Endothelial cell of umbilical vein (primary cell): ENCODE data around the gene SLC17A9. TPM values are rescaled to one million over a fixed set of nuclear protein-coding genes. Genes with fewer than 3 reads are reported as not detected.

Source experiments
- BruUV-seq: library from RNA; stranded (reverse); fragments of 400-500 nt; replicated peaks from 2 replicates; lab custom pipeline; 2021; lab: Mats Ljungman, UMichigan
- CTCF ChIA-PET: fragments of 300-600, 350-600 bp; sonication (Branson Sonifier 250); formaldehyde crosslinking; loops from one replicate; lab custom pipeline; 2021; ENCODE audit warnings: antibody characterized with exemption, inconsistent platforms; lab: Charles Lee
- POLR2A ChIA-PET: fragments of 300-600, 350-600 bp; sonication (Branson Sonifier 250); formaldehyde crosslinking; loops from one replicate; lab custom pipeline; 2021; ENCODE audit warnings: antibody characterized with exemption, inconsistent platforms; lab: Charles Lee
- DNase-seq: peaks from one replicate; pipeline ENCODE4 v3.0.0-alpha.2; 2011; ENCODE audit warnings: low read depth, low spot score
- FAIRE-seq: peaks from 2 replicates; lab custom pipeline; 2011; peaks lifted over from hg19 to GRCh38; lab: Jason Lieb, UNC
- H2AFZ ChIP-seq: 2 replicates; pipeline ENCODE4 v1.6.0; 2012; ENCODE audit warnings: low read depth, low read length, control low read depth, inconsistent platforms
- H3K27ac ChIP-seq: 2 replicates; pipeline ENCODE4 v1.5.1; 2011; ENCODE audit warnings: low read depth, mild to moderate bottlenecking, control low read depth, low read length, moderate library complexity; ENCODE audit not compliant: insufficient read depth
- H3K27me3 ChIP-seq, 2 experiments: 2 replicates each; pipeline versions ENCODE4 v1.6.0 to v1.6.1; 2011; ENCODE audit warnings: low read length in 2 of 2, mixed read lengths in 1 of 2; ENCODE audit not compliant: control insufficient read depth in 2 of 2, insufficient read depth in 2 of 2
- H3K36me3 ChIP-seq, 2 experiments: 2 replicates in 1 of 2; 3 replicates in 1 of 2; pipeline ENCODE4 v1.5.1; 2011; ENCODE audit warnings: low read length in 2 of 2, mild to moderate bottlenecking in 1 of 2, moderate library complexity in 1 of 2; ENCODE audit not compliant: control insufficient read depth in 2 of 2, insufficient read depth in 2 of 2; ENCODE audit errors: extremely low read depth in 1 of 2
- H3K4me1 ChIP-seq: 3 replicates; pipeline ENCODE4 v1.5.1; 2011; ENCODE audit warnings: mild to moderate bottlenecking, low read length; ENCODE audit not compliant: control insufficient read depth, insufficient read depth; ENCODE audit errors: extremely low read depth
- H3K4me2 ChIP-seq: 2 replicates; pipeline ENCODE4 v1.6.1; 2011; ENCODE audit warnings: low read length, control low read depth, mixed read lengths; ENCODE audit not compliant: insufficient read depth
- H3K4me3 ChIP-seq, 3 experiments: fragments of 200-600 bp in 1 of 3; sonication (generic), shearing (Covaris generic) in 1 of 3; replicated peaks in 1 of 3; 2 replicates each; pipeline ENCODE4 v1.5.1; 2011 to 2016; ENCODE audit warnings: control low read depth in 3 of 3, low read length in 3 of 3, mild to moderate bottlenecking in 2 of 3, inconsistent platforms in 1 of 3, low read depth in 1 of 3, moderate library complexity in 1 of 3; ENCODE audit not compliant: insufficient read depth in 1 of 3
- H3K79me2 ChIP-seq: 2 replicates; pipeline ENCODE4 v1.6.0; 2012; ENCODE audit warnings: low read length, inconsistent platforms; ENCODE audit not compliant: control insufficient read depth, insufficient read depth
- H3K9ac ChIP-seq: replicated peaks from 2 replicates; pipeline ENCODE3; 2011; ENCODE audit warnings: low read length, control low read depth; ENCODE audit not compliant: insufficient read depth; ENCODE audit errors: extremely low read depth
- H3K9me1 ChIP-seq: replicated peaks from 3 replicates; pipeline ENCODE4 v1.6.0; 2011; ENCODE audit warnings: mild to moderate bottlenecking, low read length; ENCODE audit not compliant: control insufficient read depth, insufficient read depth; ENCODE audit errors: extremely low read depth
- H3K9me3 ChIP-seq: replicated peaks from 2 replicates; pipeline ENCODE4 v1.5.1; 2012; ENCODE audit warnings: low read length, inconsistent platforms; ENCODE audit not compliant: control insufficient read depth, insufficient read depth
- H4K20me1 ChIP-seq: replicated peaks from 2 replicates; pipeline ENCODE3; 2011; ENCODE audit warnings: mild to moderate bottlenecking, low read length; ENCODE audit not compliant: control insufficient read depth, insufficient read depth; ENCODE audit errors: extremely low read depth
- EZH2 ChIP-seq: IDR thresholded peaks from 2 replicates; pipeline ENCODE4 v1.6.1; 2012; ENCODE audit warnings: borderline replicate concordance, low read depth, mild to moderate bottlenecking, moderate library complexity, low read length, inconsistent platforms; ENCODE audit not compliant: severe bottlenecking
- GATA2 ChIP-seq: IDR thresholded peaks from 2 replicates; pipeline ENCODE4 v1.7.0; 2011; ENCODE audit warnings: low read depth, mild to moderate bottlenecking, moderate library complexity, mixed read lengths, low read length; ENCODE audit not compliant: insufficient read length, insufficient read depth
- JUN ChIP-seq: IDR thresholded peaks from 2 replicates; pipeline ENCODE4 v1.6.1; 2011; ENCODE audit warnings: borderline replicate concordance, low read depth; ENCODE audit not compliant: insufficient read length, insufficient read depth
- MYC ChIP-seq: IDR thresholded peaks from one replicate; pipeline ENCODE4 v1.6.1; 2011; ENCODE audit warnings: mild to moderate bottlenecking, low read depth, low read length
- POLR2A ChIP-seq: IDR thresholded peaks from 2 replicates; pipeline ENCODE4 v1.6.1; 2012; ENCODE audit warnings: low read depth, mild to moderate bottlenecking, control low read depth, low read length
- POLR2AphosphoS5 ChIP-seq: IDR thresholded peaks from 2 replicates; pipeline ENCODE4 v1.6.1; 2012; ENCODE audit warnings: low read depth, mild to moderate bottlenecking, control low read depth, low read length, moderate library complexity; ENCODE audit not compliant: insufficient read depth
- dilution Hi-C: fragments of 300-500 bp; cut with MboI; formaldehyde crosslinking; loops from one replicate; pipeline ENCODE4 v1.15.0; 2019; ENCODE audit warnings: low sequenced_read_pairs; ENCODE audit not compliant: extremely low pct_ligation_motif_present
- intact Hi-C: fragments of 100-400 bp; cut with micrococcal nuclease; formaldehyde crosslinking; loops from one replicate; pipeline ENCODE4 v1.10.0; 2022
- polyA plus RNA-seq, 4 experiments: library from polyadenylated mRNA; depleted of rRNA in 3 of 4; stranded (reverse) in 3 of 4; unstranded in 1 of 4; fragments of >200 nt; gene quantifications; 2 replicates each; pipeline versions ENCODE4 v1.2.1 to v1.2.3, GENCODE V29; 2011 to 2012; ENCODE audit warnings: missing spikeins in 1 of 4
- total RNA-seq: library from RNA; stranded (reverse); gene quantifications from 2 replicates; pipeline ENCODE4 v1.2.3, GENCODE V29; 2021
- TF ChIP-seq, protein P1 (sequence below), 2 donors: IDR thresholded peaks; 1 replicate in 1 of 2; 2 replicates in 1 of 2; pipeline ENCODE4 v1.5.1; 2011; ENCODE audit warnings: low read length in 2 of 2, mild to moderate bottlenecking in 2 of 2, moderate library complexity in 2 of 2, control low read depth in 1 of 2, inconsistent platforms in 1 of 2, low read depth in 1 of 2; ENCODE audit not compliant: insufficient read depth in 1 of 2; ENCODE audit errors: extremely low read depth in 1 of 2

SLC17A9 gene
- total and polyA plus RNA-seq, 2 donors (not counting 3 experiments of a cell fraction or from before 2014, with no cell fraction given) = 38.2 to 44.5 TPM

DNA sequence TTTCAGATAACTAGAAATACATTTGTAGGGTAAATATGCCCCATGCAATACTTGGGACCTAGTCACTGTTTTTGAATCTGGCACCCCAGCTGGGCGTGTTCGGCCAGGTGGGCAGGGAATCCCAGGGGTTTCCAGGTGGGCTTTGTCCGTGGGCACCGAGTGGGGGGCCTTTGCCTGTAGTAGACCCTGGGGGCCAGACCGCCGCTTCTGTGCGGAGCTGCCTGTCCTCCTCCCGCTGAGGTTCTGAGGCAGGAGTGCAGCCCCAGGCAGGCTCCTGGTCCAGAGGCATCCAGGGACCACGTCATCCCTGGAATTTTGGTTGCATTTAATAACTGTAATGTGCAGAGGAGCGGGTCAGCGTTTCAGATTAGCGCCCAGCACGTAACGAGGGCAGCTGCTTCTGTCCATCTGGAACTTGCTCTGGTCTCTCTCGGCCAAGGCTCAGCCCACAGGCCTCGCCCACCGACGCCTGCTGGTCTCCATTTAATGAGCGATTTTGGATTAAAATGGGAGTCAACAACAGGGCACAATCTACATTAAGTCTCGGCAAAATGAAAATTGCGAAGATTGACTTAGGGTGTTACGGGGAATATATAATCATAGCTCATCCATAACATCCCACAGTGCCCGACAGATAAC is 41.5 kb downstream of the SLC17A9 start:
- Histone ChIP-seq H3K27me3 (peaks cover 0 to 7% of the 10 kb centered on the region in 2 experiments), H3K4me3 (no peak overlapping the region), H2AFZ (no peak overlapping the region), H3K4me2 (no peak overlapping the region), H3K36me3 (no peaks in the 10 kb centered on the region), H3K27ac (no peak overlapping the region), H3K9ac (no peak overlapping the region), H3K4me1 (no peaks in the 10 kb centered on the region), H4K20me1 (no peaks in the 10 kb centered on the region), H3K9me3 (no peaks in the 10 kb centered on the region), H3K79me2 (no peaks in the 10 kb centered on the region), H3K9me1 (no peaks in the 10 kb centered on the region)
- BruUV-seq = no TSS peak
- no peak for DNase-seq
- FAIRE-seq = no peak
- intact Hi-C loops (no loop called here), dilution Hi-C loops (no loop called here)
- CTCF ChIA-PET = interaction anchor here (1.4 to 2.5 kb wide), 2 partner anchors 15 to 21 kb away, joined by 6 to 8 read pairs; no protein-coding TSS in a partner anchor
- POLR2A ChIA-PET = no interaction called here
- TF ChIP-seq, protein P1, sequence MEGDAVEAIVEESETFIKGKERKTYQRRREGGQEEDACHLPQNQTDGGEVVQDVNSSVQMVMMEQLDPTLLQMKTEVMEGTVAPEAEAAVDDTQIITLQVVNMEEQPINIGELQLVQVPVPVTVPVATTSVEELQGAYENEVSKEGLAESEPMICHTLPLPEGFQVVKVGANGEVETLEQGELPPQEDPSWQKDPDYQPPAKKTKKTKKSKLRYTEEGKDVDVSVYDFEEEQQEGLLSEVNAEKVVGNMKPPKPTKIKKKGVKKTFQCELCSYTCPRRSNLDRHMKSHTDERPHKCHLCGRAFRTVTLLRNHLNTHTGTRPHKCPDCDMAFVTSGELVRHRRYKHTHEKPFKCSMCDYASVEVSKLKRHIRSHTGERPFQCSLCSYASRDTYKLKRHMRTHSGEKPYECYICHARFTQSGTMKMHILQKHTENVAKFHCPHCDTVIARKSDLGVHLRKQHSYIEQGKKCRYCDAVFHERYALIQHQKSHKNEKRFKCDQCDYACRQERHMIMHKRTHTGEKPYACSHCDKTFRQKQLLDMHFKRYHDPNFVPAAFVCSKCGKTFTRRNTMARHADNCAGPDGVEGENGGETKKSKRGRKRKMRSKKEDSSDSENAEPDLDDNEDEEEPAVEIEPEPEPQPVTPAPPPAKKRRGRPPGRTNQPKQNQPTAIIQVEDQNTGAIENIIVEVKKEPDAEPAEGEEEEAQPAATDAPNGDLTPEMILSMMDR (IDR thresholded peaks at IDR 0.05; ENCODE audit: extremely low read depth in 1 of 2, insufficient read depth in 1 of 2, low read depth in 1 of 2, low read length in 2 of 2) = no peak
- TF ChIP-seq POLR2AphosphoS5 (no peak), POLR2A (no peak), JUN (no peak), GATA2 (no peak), EZH2 (no peak), MYC (no peak)
